HL-60 (cell line): ENCODE results near the gene PCP2.

Experiments
- CTCF ChIP-seq: IDR thresholded peaks from one replicate; pipeline ENCODE4 v1.5.1; 2011; ENCODE audit warnings: low read length, control low read depth, inconsistent platforms; ENCODE audit not compliant: insufficient read depth
- GABPA ChIP-seq: IDR thresholded peaks from 2 replicates; pipeline ENCODE4 v1.6.1; 2012; ENCODE audit warnings: low read depth
- POLR2AphosphoS5 ChIP-seq: IDR thresholded peaks from 2 replicates; pipeline ENCODE4 v1.6.1; 2012; ENCODE audit warnings: low read depth
- TF ChIP-seq, protein P1 (sequence below): IDR thresholded peaks from 2 replicates; pipeline ENCODE4 v1.6.1; 2012; ENCODE audit warnings: low read depth; ENCODE audit not compliant: insufficient replicate concordance

DNA sequence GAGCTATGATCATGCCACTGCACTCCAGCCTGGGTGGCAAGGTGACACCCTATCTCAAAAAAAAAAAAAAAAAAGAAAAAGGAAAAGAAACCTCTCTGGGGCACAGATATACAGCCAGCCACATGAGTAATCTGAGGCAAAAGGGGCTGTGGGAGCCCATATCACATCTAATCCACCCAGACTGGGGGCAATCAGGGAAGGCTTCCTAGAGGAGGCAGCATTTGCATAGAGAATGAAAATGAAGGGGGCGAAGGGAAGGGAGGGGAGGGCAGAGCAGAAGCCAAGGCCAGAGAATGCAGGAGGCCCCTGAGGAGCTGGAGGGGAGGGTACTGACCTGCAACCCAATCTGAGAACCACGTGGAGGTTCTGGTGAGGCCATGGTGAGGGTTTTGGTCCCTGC lies 16.6 kb upstream of the PCP2 start:
- TF ChIP-seq CTCF (no peak), POLR2AphosphoS5 (no peak), GABPA (no peak)
- TF ChIP-seq, protein P1, sequence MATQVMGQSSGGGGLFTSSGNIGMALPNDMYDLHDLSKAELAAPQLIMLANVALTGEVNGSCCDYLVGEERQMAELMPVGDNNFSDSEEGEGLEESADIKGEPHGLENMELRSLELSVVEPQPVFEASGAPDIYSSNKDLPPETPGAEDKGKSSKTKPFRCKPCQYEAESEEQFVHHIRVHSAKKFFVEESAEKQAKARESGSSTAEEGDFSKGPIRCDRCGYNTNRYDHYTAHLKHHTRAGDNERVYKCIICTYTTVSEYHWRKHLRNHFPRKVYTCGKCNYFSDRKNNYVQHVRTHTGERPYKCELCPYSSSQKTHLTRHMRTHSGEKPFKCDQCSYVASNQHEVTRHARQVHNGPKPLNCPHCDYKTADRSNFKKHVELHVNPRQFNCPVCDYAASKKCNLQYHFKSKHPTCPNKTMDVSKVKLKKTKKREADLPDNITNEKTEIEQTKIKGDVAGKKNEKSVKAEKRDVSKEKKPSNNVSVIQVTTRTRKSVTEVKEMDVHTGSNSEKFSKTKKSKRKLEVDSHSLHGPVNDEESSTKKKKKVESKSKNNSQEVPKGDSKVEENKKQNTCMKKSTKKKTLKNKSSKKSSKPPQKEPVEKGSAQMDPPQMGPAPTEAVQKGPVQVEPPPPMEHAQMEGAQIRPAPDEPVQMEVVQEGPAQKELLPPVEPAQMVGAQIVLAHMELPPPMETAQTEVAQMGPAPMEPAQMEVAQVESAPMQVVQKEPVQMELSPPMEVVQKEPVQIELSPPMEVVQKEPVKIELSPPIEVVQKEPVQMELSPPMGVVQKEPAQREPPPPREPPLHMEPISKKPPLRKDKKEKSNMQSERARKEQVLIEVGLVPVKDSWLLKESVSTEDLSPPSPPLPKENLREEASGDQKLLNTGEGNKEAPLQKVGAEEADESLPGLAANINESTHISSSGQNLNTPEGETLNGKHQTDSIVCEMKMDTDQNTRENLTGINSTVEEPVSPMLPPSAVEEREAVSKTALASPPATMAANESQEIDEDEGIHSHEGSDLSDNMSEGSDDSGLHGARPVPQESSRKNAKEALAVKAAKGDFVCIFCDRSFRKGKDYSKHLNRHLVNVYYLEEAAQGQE, result no peak
